SK-N-SH (cell line): ENCODE results near the gene PGAP3. TPM values are rescaled to one million over a fixed set of nuclear protein-coding genes. Genes with fewer than 3 reads are reported as not detected.

Experiments used
- CTCF ChIA-PET: fragments of 300-600, 350-600 bp; formaldehyde crosslinking; extraction: SDS; loops from one replicate; lab custom pipeline; 2021; lab: Yijun Ruan, JAX
- POLR2A ChIA-PET: fragments of 350-600 bp; sonication (Branson Sonifier 250); formaldehyde crosslinking; extraction: SDS; loops from one replicate; lab custom pipeline; 2020; ENCODE audit warnings: antibody characterized with exemption, inconsistent platforms; lab: Yijun Ruan, JAX
- DNase-seq: peaks from one replicate; pipeline ENCODE4 v3.0.0; 2012
- H2AFZ ChIP-seq: fragments of 200-600 bp; sonication (generic); 2 replicates; pipeline ENCODE4 v1.8.1; 2016; ENCODE audit warnings: antibody characterized with exemption, mild to moderate bottlenecking, low read depth
- H3F3A ChIP-seq: fragments of 200-600 bp; sonication (generic); replicated peaks from 2 replicates; pipeline ENCODE3; 2016; ENCODE audit warnings: antibody characterized with exemption, mild to moderate bottlenecking; ENCODE audit not compliant: insufficient read depth
- H3K27ac ChIP-seq, 2 experiments: fragments of 200-500 bp in 1 of 2; fragments of 200-600 bp in 1 of 2; sonication (Bioruptor generic) in 1 of 2; sonication (generic), shearing (Covaris generic) in 1 of 2; 2 replicates each; pipeline versions ENCODE4 v1.5.1 to v1.6.1; 2014 to 2016; ENCODE audit warnings: low read depth in 2 of 2, inconsistent platforms in 1 of 2, low read length in 1 of 2, mild to moderate bottlenecking in 1 of 2, mixed read lengths in 1 of 2
- H3K27me3 ChIP-seq: fragments of 200-600 bp; sonication (generic), shearing (Covaris generic); 2 replicates; pipeline ENCODE4 v1.6.1; 2016; ENCODE audit warnings: mixed run types; ENCODE audit not compliant: insufficient read depth
- H3K36me3 ChIP-seq, 2 experiments: fragments of 200-500 bp in 1 of 2; fragments of 200-600 bp in 1 of 2; sonication (Bioruptor generic) in 1 of 2; sonication (generic) in 1 of 2; replicated peaks in 1 of 2; 2 replicates each; pipeline versions ENCODE3 to v1.5.1; 2014 to 2016; ENCODE audit warnings: low read length in 1 of 2, mild to moderate bottlenecking in 1 of 2; ENCODE audit not compliant: insufficient read depth in 2 of 2, control insufficient read depth in 1 of 2
- H3K4me1 ChIP-seq, 2 experiments: fragments of 200-500 bp in 1 of 2; fragments of 200-600 bp in 1 of 2; sonication (Bioruptor generic) in 1 of 2; sonication (generic), shearing (Covaris generic) in 1 of 2; 2 replicates each; pipeline versions ENCODE4 v1.5.1 to v1.6.1; 2014 to 2016; ENCODE audit warnings: low read depth in 1 of 2, low read length in 1 of 2, mixed run types in 1 of 2; ENCODE audit not compliant: insufficient read depth in 2 of 2, control insufficient read depth in 1 of 2
- H3K4me2 ChIP-seq: fragments of 200-600 bp; sonication (generic), shearing (Covaris generic); 2 replicates; pipeline ENCODE4 v1.6.1; 2017; ENCODE audit warnings: mixed run types
- H3K4me3 ChIP-seq, 2 experiments: fragments of 200-500 bp in 1 of 2; fragments of 200-600 bp in 1 of 2; sonication (Bioruptor generic) in 1 of 2; sonication (generic), shearing (Covaris generic) in 1 of 2; 2 replicates each; pipeline versions ENCODE4 v1.5.1 to v1.8.1; 2014 to 2016; ENCODE audit warnings: low read depth in 2 of 2, inconsistent platforms in 1 of 2, low read length in 1 of 2, mild to moderate bottlenecking in 1 of 2, mixed read lengths in 1 of 2, moderate library complexity in 1 of 2
- H3K79me2 ChIP-seq: fragments of 200-600 bp; sonication (generic); 2 replicates; pipeline ENCODE4 v1.8.1; 2017; ENCODE audit warnings: mild to moderate bottlenecking; ENCODE audit not compliant: insufficient read depth
- H3K9ac ChIP-seq: fragments of 200-600 bp; sonication (generic); 2 replicates; pipeline ENCODE4 v1.6.1; 2017; ENCODE audit warnings: mixed run types
- H3K9me2 ChIP-seq: fragments of 200-600 bp; sonication (generic); 2 replicates; pipeline ENCODE4 v1.6.1; 2017; ENCODE audit warnings: mixed run types
- H3K9me3 ChIP-seq: fragments of 200-600 bp; sonication (generic); 2 replicates; pipeline ENCODE4 v1.6.1; 2017; ENCODE audit warnings: mixed run types, mild to moderate bottlenecking, moderate library complexity
- H4K20me1 ChIP-seq: fragments of 200-600 bp; sonication (generic); 2 replicates; pipeline ENCODE4 v1.6.1; 2017; ENCODE audit warnings: mild to moderate bottlenecking, mixed run types; ENCODE audit not compliant: insufficient read depth
- CHD2 ChIP-seq: fragments of 150-350 bp; IDR thresholded peaks from 2 replicates; pipeline ENCODE4 v1.6.1; 2018; ENCODE audit warnings: low read length; ENCODE audit not compliant: partially characterized antibody
- EP300 ChIP-seq, 2 experiments: IDR thresholded peaks; 2 replicates each; pipeline versions ENCODE4 v1.4.0 to v1.6.1; 2012; ENCODE audit warnings: borderline replicate concordance in 1 of 2, low read depth in 1 of 2, low read length in 1 of 2
- GABPA ChIP-seq: IDR thresholded peaks from 2 replicates; pipeline ENCODE4 v1.4.0; 2012; ENCODE audit warnings: low read depth, mild to moderate bottlenecking
- GATA2 ChIP-seq: sonication (generic); formaldehyde crosslinking; IDR thresholded peaks from 2 replicates; pipeline ENCODE4 v1.5.0; 2020; ENCODE audit warnings: mild to moderate bottlenecking, missing genetic modification reagents
- IRF3 ChIP-seq: fragments of 150-350 bp; IDR thresholded peaks from 2 replicates; pipeline ENCODE4 v1.6.1; 2016; ENCODE audit warnings: mild to moderate bottlenecking, low read depth, low read length
- JUND ChIP-seq: IDR thresholded peaks from 2 replicates; pipeline ENCODE4 v1.4.0; 2012
- MEF2A ChIP-seq: IDR thresholded peaks from 2 replicates; pipeline ENCODE4 v1.4.0; 2012; ENCODE audit warnings: low read depth, borderline replicate concordance
- NFIC ChIP-seq: IDR thresholded peaks from 2 replicates; pipeline ENCODE4 v1.4.0; 2012; ENCODE audit warnings: borderline replicate concordance
- NRF1 ChIP-seq: IDR thresholded peaks from 2 replicates; pipeline ENCODE4 v1.6.1; 2012; ENCODE audit warnings: low read depth, mild to moderate bottlenecking, low read length
- POLR2AphosphoS5 ChIP-seq: IDR thresholded peaks from 2 replicates; pipeline ENCODE4 v1.6.1; 2012; ENCODE audit warnings: low read depth, low read length
- RAD21 ChIP-seq: IDR thresholded peaks from 2 replicates; pipeline ENCODE4 v1.6.1; 2012; ENCODE audit warnings: mild to moderate bottlenecking, low read length
- RFX5 ChIP-seq: IDR thresholded peaks from 2 replicates; pipeline ENCODE4 v1.6.1; 2012; ENCODE audit warnings: mild to moderate bottlenecking, improper control_type of control experiment, low read length
- RXRA ChIP-seq: IDR thresholded peaks from 2 replicates; pipeline ENCODE4 v1.4.0; 2012; ENCODE audit warnings: low read depth, mild to moderate bottlenecking, borderline replicate concordance
- SMC3 ChIP-seq: IDR thresholded peaks from 2 replicates; pipeline ENCODE4 v1.6.1; 2012; ENCODE audit warnings: low read depth, low read length, improper control_type of control experiment
- TCF12 ChIP-seq: IDR thresholded peaks from 2 replicates; pipeline ENCODE4 v1.4.0; 2012
- TEAD4 ChIP-seq: IDR thresholded peaks from 2 replicates; pipeline ENCODE4 v1.4.0; 2012; ENCODE audit warnings: mild to moderate bottlenecking, borderline replicate concordance; ENCODE audit not compliant: insufficient read depth
- USF2 ChIP-seq: fragments of 150-350 bp; IDR thresholded peaks from 2 replicates; pipeline ENCODE4 v1.6.1; 2017; ENCODE audit warnings: antibody characterized with exemption, low read length, low read depth, borderline replicate concordance
- ZBTB33 ChIP-seq: IDR thresholded peaks from 2 replicates; pipeline ENCODE4 v1.4.0; 2012; ENCODE audit warnings: low read depth, borderline replicate concordance
- WGBS: methylation state at CpG from one replicate; pipeline ENCODE4 v1.1.6; 2017; ENCODE audit warnings: low lambda C conversion rate; 5-methylcytosine and 5-hydroxymethylcytosine counted together
- polyA plus RNA-seq, 3 experiments: library from polyadenylated mRNA; depleted of rRNA; stranded (reverse); fragments of >200 nt; gene quantifications; 2 replicates each; pipeline ENCODE4 v1.2.3, GENCODE V29; 2012

The PGAP3 gene
- polyA plus RNA-seq, 1 of the 3 experiments (the other 2 are of a cell fraction) = 20.9 TPM

DNA sequence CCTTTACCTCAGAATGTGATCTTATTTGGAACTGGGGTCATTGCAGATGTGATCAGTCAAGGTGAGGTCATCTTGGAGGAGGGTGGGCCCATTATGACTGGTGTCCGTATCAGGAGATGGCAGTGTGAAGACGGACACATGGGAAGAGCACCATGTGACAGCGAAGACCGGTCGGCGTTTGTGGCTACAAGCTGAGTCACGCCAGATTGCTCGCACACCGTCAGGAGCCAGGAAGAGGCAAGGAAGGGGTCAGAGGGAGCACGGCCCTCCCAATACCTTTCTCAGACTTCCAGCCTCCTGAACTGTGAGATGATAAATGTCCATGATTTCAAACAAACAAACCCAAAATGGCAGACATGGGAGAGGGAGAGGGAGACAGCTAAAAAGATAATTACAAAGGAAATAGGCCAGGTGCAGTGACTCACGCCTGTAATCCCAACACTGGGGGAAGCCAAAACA, 37.7 kb downstream of the PGAP3 start:
- H3K9ac ChIP-seq = no peak overlapping the region
- no peak for DNase-seq
- peaks cover 0 to 4% of the 10 kb centered on the region in 2 experiments; a peak in 1 of 4 replicates for H3K4me1 ChIP-seq
- CTCF ChIA-PET = interaction anchor here (2.5 to 7.6 kb wide), 4 partner anchors 9 to 28 kb away, joined by 9 to 149 read pairs (median 88); partner anchors contain the start of genes PNMT, STARD3 and TCAP
- no peaks in the 10 kb centered on the region for H3K36me3 ChIP-seq
- no peaks in the 10 kb centered on the region for H3F3A ChIP-seq
- no peak overlapping the region for H3K4me3 ChIP-seq
- TF ChIP-seq GATA2 (CRISPR knock-in tag) = no peak
- TF ChIP-seq GABPA = no peak
- no peak for TF ChIP-seq IRF3
- TF ChIP-seq RXRA = no peak
- no peak for TF ChIP-seq CHD2
- no peak for TF ChIP-seq NRF1
- TF ChIP-seq TEAD4 = no peak
- TF ChIP-seq SMC3 = no peak
- no peak for TF ChIP-seq RFX5
- no peak for TF ChIP-seq USF2
- no peak for TF ChIP-seq JUND
- TF ChIP-seq MEF2A = no peak
- TF ChIP-seq NFIC = no peak
- no peak for TF ChIP-seq POLR2AphosphoS5
- no peak for TF ChIP-seq EP300 (IDR thresholded peaks at IDR 0.05; ENCODE audit: borderline replicate concordance in 1 of 2, low read depth in 1 of 2, low read length in 1 of 2)
- TF ChIP-seq TCF12 = no peak
- TF ChIP-seq RAD21 = no peak
- TF ChIP-seq ZBTB33 = no peak
- POLR2A ChIA-PET = no interaction called here
- H3K4me2 ChIP-seq = no peak overlapping the region
- peaks cover 14% of the 10 kb centered on the region for H4K20me1 ChIP-seq
- H3K9me3 ChIP-seq = no peaks in the 10 kb centered on the region
- no peak overlapping the region for H2AFZ ChIP-seq
- H3K9me2 ChIP-seq = no peaks in the 10 kb centered on the region
- no peaks in the 10 kb centered on the region for H3K27me3 ChIP-seq
- H3K27ac ChIP-seq = no peak overlapping the region
- peaks cover 19% of the 10 kb centered on the region for H3K79me2 ChIP-seq
- WGBS = 96% methylated on average over 11 of the region's 11 CpGs
